WTC11 (cell line): ENCODE results near the gene ADAM11. TPM values are rescaled to one million over a fixed set of nuclear protein-coding genes. Genes with fewer than 3 reads are reported as not detected.
A peak's percentile ranks its signal among the peaks of the same experiment; 100 is the strongest.

Source experiments
- ATAC-seq: fragments of 200-7000 bp; cut with Tn5 transposase; 2 replicates; pipeline ENCODE4 v1.10.0; 2021; ENCODE audit warnings: mild to moderate bottlenecking, moderate library complexity
- CTCF ChIA-PET: fragments of 300-600 bp; sonication (Branson Sonifier 250); formaldehyde crosslinking; loops from one replicate; lab custom pipeline; 2021; ENCODE audit warnings: antibody characterized with exemption; lab: Charles Lee
- POLR2A ChIA-PET: fragments of 350-600 bp; sonication (Branson Sonifier 250); formaldehyde crosslinking; loops from one replicate; lab custom pipeline; 2021; ENCODE audit warnings: antibody characterized with exemption; lab: Charles Lee
- DNase-seq: peaks from one replicate; pipeline ENCODE4 v3.0.0; 2021; ENCODE audit warnings: low spot score
- H3K27ac Mint-ChIP-seq: 2 replicates; pipeline ENCODE4 v1.8.0; 2021; ENCODE audit warnings: mixed read lengths
- H3K27me3 Mint-ChIP-seq: 2 replicates; pipeline ENCODE4 v1.8.0; 2021; ENCODE audit warnings: low read depth, mild to moderate bottlenecking, moderate library complexity, mixed read lengths
- H3K36me3 Mint-ChIP-seq: 2 replicates; pipeline ENCODE4 v1.8.0; 2021; ENCODE audit warnings: mixed read lengths
- H3K4me1 Mint-ChIP-seq: 2 replicates; pipeline ENCODE4 v1.8.0; 2022; ENCODE audit warnings: mixed read lengths
- H3K4me3 Mint-ChIP-seq: 2 replicates; pipeline ENCODE4 v1.8.0; 2021; ENCODE audit warnings: mild to moderate bottlenecking, moderate library complexity, mixed read lengths
- H3K9me3 Mint-ChIP-seq: 2 replicates; pipeline ENCODE4 v1.8.0; 2021; ENCODE audit warnings: mixed read lengths
- ATF3 ChIP-seq: sonication (generic); formaldehyde crosslinking; conservative IDR thresholded peaks from 2 replicates; pipeline ENCODE4 v1.8.1; 2022; ENCODE audit warnings: mild to moderate bottlenecking, missing genetic modification reagents
- CDX4 ChIP-seq: fragments of 250-450 bp; sonication (Bioruptor Pico); IDR thresholded peaks from 2 replicates; pipeline ENCODE4 v1.9.0; 2021; ENCODE audit warnings: moderate library complexity, mild to moderate bottlenecking, inconsistent platforms, borderline replicate concordance
- E2F4 ChIP-seq: sonication (generic); formaldehyde crosslinking; IDR thresholded peaks from 2 replicates; pipeline ENCODE4 v1.8.1; 2022; ENCODE audit warnings: low read depth, mild to moderate bottlenecking, moderate library complexity, missing genetic modification reagents, borderline replicate concordance
- EMX1 ChIP-seq: fragments of 250-450 bp; sonication (Bioruptor Pico); IDR thresholded peaks from 2 replicates; pipeline ENCODE4 v1.8.0; 2021; ENCODE audit warnings: mild to moderate bottlenecking
- ESRRA ChIP-seq: sonication (generic); formaldehyde crosslinking; IDR thresholded peaks from 2 replicates; pipeline ENCODE4 v1.8.1; 2022; ENCODE audit warnings: mild to moderate bottlenecking, missing genetic modification reagents, borderline replicate concordance
- FOXJ3 ChIP-seq: sonication (generic); formaldehyde crosslinking; IDR thresholded peaks from 2 replicates; pipeline ENCODE4 v1.9.0; 2021; ENCODE audit warnings: missing genetic modification reagents, mild to moderate bottlenecking, borderline replicate concordance
- HMGA2 ChIP-seq: fragments of 250-450 bp; sonication (Bioruptor Pico); IDR thresholded peaks from 2 replicates; pipeline ENCODE4 v1.4.0; 2021; ENCODE audit warnings: mild to moderate bottlenecking, moderate library complexity
- IRF2 ChIP-seq: sonication (generic); formaldehyde crosslinking; IDR thresholded peaks from 2 replicates; pipeline ENCODE4 v1.8.0; 2022; ENCODE audit warnings: low read depth, missing genetic modification reagents, borderline replicate concordance
- KAT7 ChIP-seq: sonication (generic); formaldehyde crosslinking; IDR thresholded peaks from 2 replicates; pipeline ENCODE4 v1.8.1; 2023; ENCODE audit warnings: missing genetic modification reagents, mild to moderate bottlenecking, borderline replicate concordance
- MXD4 ChIP-seq: fragments of 250-450 bp; sonication (Bioruptor Pico); IDR thresholded peaks from 2 replicates; pipeline ENCODE4 v1.8.0; 2021; ENCODE audit warnings: mild to moderate bottlenecking, moderate library complexity, borderline replicate concordance
- NFYB ChIP-seq: sonication (generic); formaldehyde crosslinking; conservative IDR thresholded peaks from 2 replicates; pipeline ENCODE4 v1.8.0; 2022; ENCODE audit warnings: low read depth, missing genetic modification reagents
- OVOL2 ChIP-seq: fragments of 250-450 bp; sonication (Bioruptor Pico); IDR thresholded peaks from 2 replicates; pipeline ENCODE4 v1.9.0; 2021; ENCODE audit warnings: mild to moderate bottlenecking, borderline replicate concordance
- RELA ChIP-seq: sonication (generic); formaldehyde crosslinking; IDR thresholded peaks from 2 replicates; pipeline ENCODE4 v1.8.1; 2022; ENCODE audit warnings: missing genetic modification reagents, mild to moderate bottlenecking, borderline replicate concordance
- TCF7 ChIP-seq: sonication (generic); formaldehyde crosslinking; IDR thresholded peaks from 2 replicates; pipeline ENCODE4 v1.8.0; 2022; ENCODE audit warnings: mild to moderate bottlenecking, low read depth, missing genetic modification reagents, moderate library complexity
- TP53 ChIP-seq: sonication (generic); formaldehyde crosslinking; IDR thresholded peaks from 2 replicates; pipeline ENCODE4 v1.8.1; 2023; ENCODE audit warnings: mild to moderate bottlenecking, missing genetic modification reagents
- USF1 ChIP-seq: sonication (generic); formaldehyde crosslinking; IDR thresholded peaks from 2 replicates; pipeline ENCODE4 v1.8.0; 2022; ENCODE audit warnings: mild to moderate bottlenecking, missing genetic modification reagents
- ZNF138 ChIP-seq: sonication (generic); formaldehyde crosslinking; conservative IDR thresholded peaks from 2 replicates; pipeline ENCODE4 v1.8.1; 2022; ENCODE audit warnings: mild to moderate bottlenecking, moderate library complexity, missing genetic modification reagents
- ZNF425 ChIP-seq: fragments of 250-450 bp; sonication (Bioruptor Pico); conservative IDR thresholded peaks from 2 replicates; pipeline ENCODE4 v1.9.0; 2021; ENCODE audit warnings: mild to moderate bottlenecking
- ZNF512 ChIP-seq: sonication (generic); formaldehyde crosslinking; IDR thresholded peaks from 2 replicates; pipeline ENCODE4 v1.8.1; 2022; ENCODE audit warnings: missing genetic modification reagents, borderline replicate concordance
- total RNA-seq: library from RNA; stranded (reverse); gene quantifications from 3 replicates; pipeline ENCODE4 v1.2.3, GENCODE V29; 2021
- TF ChIP-seq, protein P1 (sequence below): sonication (generic); formaldehyde crosslinking; IDR thresholded peaks from 2 replicates; pipeline ENCODE4 v1.8.1; 2023; ENCODE audit warnings: mild to moderate bottlenecking, missing genetic modification reagents
- TF ChIP-seq, protein P2 (sequence below): sonication (generic); formaldehyde crosslinking; IDR thresholded peaks from 2 replicates; pipeline ENCODE4 v1.8.0; 2022; ENCODE audit warnings: mild to moderate bottlenecking, missing genetic modification reagents
- TF ChIP-seq, protein P3 (sequence below): sonication (generic); formaldehyde crosslinking; IDR thresholded peaks from 2 replicates; pipeline ENCODE4 v1.8.0; 2022; ENCODE audit warnings: mild to moderate bottlenecking, missing genetic modification reagents

The ADAM11 gene
- total RNA-seq, 1 experiment from 2014 or later, result 3.0 TPM

DNA sequence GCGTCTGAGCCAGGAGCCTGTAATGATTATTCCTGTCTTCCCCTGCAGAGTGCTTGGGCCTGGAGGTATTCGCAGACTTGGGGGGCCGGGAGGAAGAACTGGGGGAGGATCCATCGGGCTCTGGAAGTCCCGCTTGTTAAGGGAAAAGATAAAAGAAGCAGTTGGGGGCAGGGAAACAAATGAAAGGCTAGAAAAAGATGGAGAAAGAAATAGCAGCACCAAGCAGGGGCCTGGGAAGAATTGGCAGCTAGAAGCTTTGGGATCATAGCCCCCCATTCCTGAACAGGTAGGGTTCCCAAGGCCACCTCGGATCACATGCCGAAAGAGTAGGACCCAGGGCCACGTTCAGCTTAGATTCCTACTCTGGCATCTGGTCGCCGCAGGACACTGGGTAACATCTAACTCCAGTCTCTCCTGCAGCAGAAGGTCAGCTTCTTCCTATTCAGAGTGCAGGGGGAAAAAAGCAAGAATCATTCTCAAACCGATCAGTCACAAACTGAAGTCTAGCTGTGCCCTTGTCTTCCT, 23.6 kb downstream of the ADAM11 start:
- Mint-ChIP-seq H3K36me3 (no peaks in the 10 kb centered on the region), H3K4me3 (no peak overlapping the region), H3K4me1 (peaks cover 34% of the 10 kb centered on the region), H3K27ac (peak overlapping the region; percentile 70; the same call in 1 of the 2 replicates), H3K9me3 (no peaks in the 10 kb centered on the region), H3K27me3 (peaks cover 8% of the 10 kb centered on the region)
- ChIA-PET POLR2A (no interaction called here), CTCF (interaction anchor here (1.1 to 4.3 kb wide), 6 partner anchors 16 to 99 kb away, joined by 3 to 22 read pairs (median 4); partner anchors contain the start of genes ADAM11 and HIGD1B)
- TF ChIP-seq, protein P1, sequence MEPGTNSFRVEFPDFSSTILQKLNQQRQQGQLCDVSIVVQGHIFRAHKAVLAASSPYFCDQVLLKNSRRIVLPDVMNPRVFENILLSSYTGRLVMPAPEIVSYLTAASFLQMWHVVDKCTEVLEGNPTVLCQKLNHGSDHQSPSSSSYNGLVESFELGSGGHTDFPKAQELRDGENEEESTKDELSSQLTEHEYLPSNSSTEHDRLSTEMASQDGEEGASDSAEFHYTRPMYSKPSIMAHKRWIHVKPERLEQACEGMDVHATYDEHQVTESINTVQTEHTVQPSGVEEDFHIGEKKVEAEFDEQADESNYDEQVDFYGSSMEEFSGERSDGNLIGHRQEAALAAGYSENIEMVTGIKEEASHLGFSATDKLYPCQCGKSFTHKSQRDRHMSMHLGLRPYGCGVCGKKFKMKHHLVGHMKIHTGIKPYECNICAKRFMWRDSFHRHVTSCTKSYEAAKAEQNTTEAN (CRISPR knock-in tag), result no peak
- TF ChIP-seq KAT7 (CRISPR knock-in tag) (no peak), IRF2 (CRISPR knock-in tag) (no peak), TCF7 (no peak), NFYB (CRISPR knock-in tag) (no peak), OVOL2 (CRISPR knock-in tag) (no peak), ZNF512 (CRISPR knock-in tag) (no peak), MXD4 (CRISPR knock-in tag) (no peak), USF1 (CRISPR knock-in tag) (no peak), ATF3 (no peak), ZNF138 (no peak), E2F4 (CRISPR knock-in tag) (no peak), ESRRA (no peak)
- TF ChIP-seq, protein P2, sequence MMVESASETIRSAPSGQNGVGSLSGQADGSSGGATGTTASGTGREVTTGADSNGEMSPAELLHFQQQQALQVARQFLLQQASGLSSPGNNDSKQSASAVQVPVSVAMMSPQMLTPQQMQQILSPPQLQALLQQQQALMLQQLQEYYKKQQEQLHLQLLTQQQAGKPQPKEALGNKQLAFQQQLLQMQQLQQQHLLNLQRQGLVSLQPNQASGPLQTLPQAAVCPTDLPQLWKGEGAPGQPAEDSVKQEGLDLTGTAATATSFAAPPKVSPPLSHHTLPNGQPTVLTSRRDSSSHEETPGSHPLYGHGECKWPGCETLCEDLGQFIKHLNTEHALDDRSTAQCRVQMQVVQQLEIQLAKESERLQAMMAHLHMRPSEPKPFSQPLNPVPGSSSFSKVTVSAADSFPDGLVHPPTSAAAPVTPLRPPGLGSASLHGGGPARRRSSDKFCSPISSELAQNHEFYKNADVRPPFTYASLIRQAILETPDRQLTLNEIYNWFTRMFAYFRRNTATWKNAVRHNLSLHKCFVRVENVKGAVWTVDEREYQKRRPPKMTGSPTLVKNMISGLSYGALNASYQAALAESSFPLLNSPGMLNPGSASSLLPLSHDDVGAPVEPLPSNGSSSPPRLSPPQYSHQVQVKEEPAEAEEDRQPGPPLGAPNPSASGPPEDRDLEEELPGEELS (CRISPR knock-in tag), result no peak
- TF ChIP-seq, protein P3, sequence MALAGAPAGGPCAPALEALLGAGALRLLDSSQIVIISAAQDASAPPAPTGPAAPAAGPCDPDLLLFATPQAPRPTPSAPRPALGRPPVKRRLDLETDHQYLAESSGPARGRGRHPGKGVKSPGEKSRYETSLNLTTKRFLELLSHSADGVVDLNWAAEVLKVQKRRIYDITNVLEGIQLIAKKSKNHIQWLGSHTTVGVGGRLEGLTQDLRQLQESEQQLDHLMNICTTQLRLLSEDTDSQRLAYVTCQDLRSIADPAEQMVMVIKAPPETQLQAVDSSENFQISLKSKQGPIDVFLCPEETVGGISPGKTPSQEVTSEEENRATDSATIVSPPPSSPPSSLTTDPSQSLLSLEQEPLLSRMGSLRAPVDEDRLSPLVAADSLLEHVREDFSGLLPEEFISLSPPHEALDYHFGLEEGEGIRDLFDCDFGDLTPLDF (CRISPR knock-in tag), result no peak
- DNase-seq (no peak), ATAC-seq (no peak)

DNA sequence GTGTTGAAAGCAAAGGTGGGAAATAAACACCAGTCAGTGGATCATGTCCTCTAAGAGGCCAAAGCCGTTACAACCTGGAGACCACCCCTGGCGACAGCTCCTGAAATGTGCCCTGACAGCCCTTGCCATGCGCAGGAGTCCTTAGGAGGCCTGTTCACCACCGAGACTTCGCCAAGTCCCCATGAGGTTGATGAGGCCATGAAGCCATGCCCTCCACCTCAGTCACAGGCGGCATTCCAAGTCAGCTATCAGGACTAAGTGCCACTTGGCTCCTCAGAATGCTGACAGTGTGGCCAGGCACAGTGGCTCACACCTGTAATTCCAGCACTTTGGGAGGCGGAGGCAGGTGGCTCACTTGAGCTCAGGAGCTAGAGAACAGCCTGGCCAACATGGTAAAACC, 27.1 kb downstream of the ADAM11 start:
- H3K36me3 Mint-ChIP-seq, result no peaks in the 10 kb centered on the region
- no peak for ATAC-seq
- peaks cover 17% of the 10 kb centered on the region for H3K4me1 Mint-ChIP-seq
- H3K9me3 Mint-ChIP-seq, result no peaks in the 10 kb centered on the region
- ChIA-PET POLR2A (no interaction called here), CTCF (interaction anchor here (0.9 to 1.3 kb wide), 2 partner anchors 22 to 125 kb away, joined by 3 to 4 read pairs; no protein-coding TSS in a partner anchor)
- H3K27ac Mint-ChIP-seq, result no peak overlapping the region
- no peak overlapping the region for H3K4me3 Mint-ChIP-seq
- H3K27me3 Mint-ChIP-seq, result no peaks in the 10 kb centered on the region; the same call in 1 of the 2 replicates
- no peak for DNase-seq
- TF ChIP-seq HMGA2 (no peak), EMX1 (CRISPR knock-in tag) (no peak), FOXJ3 (CRISPR knock-in tag) (no peak), RELA (no peak), TP53 (CRISPR knock-in tag) (no peak), ZNF425 (CRISPR knock-in tag) (no peak), CDX4 (CRISPR knock-in tag) (no peak), ESRRA (no peak)
